NT2/D1 (cell line): ENCODE data around the gene NCAPG2.

Experiments
- SUZ12 ChIP-seq: IDR thresholded peaks from 2 replicates; pipeline ENCODE4 v1.6.1; 2011; ENCODE audit not compliant: insufficient read length, insufficient read depth; ENCODE audit errors: extremely low read depth
- YY1 ChIP-seq: IDR thresholded peaks from 2 replicates; pipeline ENCODE4 v1.6.1; 2011; ENCODE audit not compliant: insufficient read length, insufficient read depth
- ZNF274 ChIP-seq: IDR thresholded peaks from 2 replicates; pipeline ENCODE4 v1.6.1; 2011; ENCODE audit warnings: mild to moderate bottlenecking, low read depth, low read length

GRCh38 chr7:158584407-158584806 lies 120.2 kb downstream of the NCAPG2 start:
- TF ChIP-seq YY1: no peak
- TF ChIP-seq ZNF274: no peak
- TF ChIP-seq SUZ12: no peak
